Adipose tissue (tissue), 3 donors: ENCODE results near the gene ASPG. TPM values are rescaled to one million over a fixed set of nuclear protein-coding genes. Genes with fewer than 3 reads are reported as not detected.

Source experiments
- H3K27ac ChIP-seq: one replicate; pipeline ENCODE4 v1.5.1; 2013; ENCODE audit warnings: low read depth, low read length
- WGBS, 3 donors: extraction: QIAGEN DNeasy Blood & Tissue Kit; methylation state at CpG; one replicate each; pipeline ENCODE4 v1.1.7; 2013; 5-methylcytosine and 5-hydroxymethylcytosine counted together
- polyA plus RNA-seq, 3 donors: library from polyadenylated mRNA; stranded (reverse); fragments of 200-250 nt; gene quantifications; one replicate each; pipeline ENCODE4 v1.2.3, GENCODE V29; 2013
- donor health status: healthy with polysubstance abuse.
- donor health status: Bipolar disorder and iron deficiency.
- donor health status: healthy.

The ASPG gene
- polyA plus RNA-seq, 3 donors: 0.67 to 2.0 (median 2.0) TPM

DNA sequence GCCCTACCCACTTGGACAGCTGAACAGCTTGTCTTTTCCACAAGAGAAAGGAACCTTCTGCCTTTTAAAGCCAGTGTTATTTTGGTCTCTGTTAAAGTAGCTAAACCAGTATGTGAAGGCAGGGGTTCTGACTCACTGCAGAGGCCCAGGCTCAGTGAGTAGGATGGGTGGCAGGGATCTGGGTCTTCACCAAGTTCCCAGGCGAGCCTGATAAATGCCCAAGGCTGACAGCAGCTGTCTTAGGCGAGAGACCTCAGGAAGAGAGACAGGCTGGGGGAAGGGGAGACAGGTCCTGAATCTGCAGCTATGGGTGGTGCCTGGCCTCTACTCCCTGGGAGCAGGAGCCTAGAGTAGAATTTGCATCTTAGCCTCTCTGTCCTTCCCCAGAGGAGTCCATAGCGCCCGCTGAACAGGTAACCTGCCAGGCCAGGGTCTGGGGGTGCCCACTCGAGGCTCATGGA, 34.8 kb downstream of the ASPG start:
- H3K27ac ChIP-seq: no peak overlapping the region
- WGBS, 3 donors: 85 to 87% (median 85%) methylated on average over 5 of the region's 5 CpGs

GRCh38 chr14:104121142-104121541, 35.6 kb downstream of the ASPG start:
- no peak overlapping the region for H3K27ac ChIP-seq
- 74 to 81% (median 78%) methylated on average over 5 of the region's 5 CpGs for WGBS, 3 donors

DNA sequence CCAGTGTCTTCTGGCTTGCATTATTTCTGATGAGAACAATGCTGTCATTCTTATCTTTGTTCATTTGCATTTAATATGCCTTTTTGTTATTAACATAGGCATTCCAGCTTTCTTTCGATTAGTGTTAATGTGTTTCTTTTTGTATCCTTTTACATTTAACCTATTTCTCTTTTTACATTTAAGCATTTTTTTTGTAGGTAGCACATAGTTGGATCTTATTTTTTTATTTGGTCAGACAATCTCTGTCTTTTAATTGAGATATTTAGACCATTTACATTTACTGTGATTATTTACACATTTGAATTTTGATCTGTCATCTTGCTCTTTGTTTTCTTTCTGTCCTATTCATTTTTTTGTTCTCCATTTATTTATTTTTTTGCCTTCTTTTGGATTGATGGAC, 38.4 kb downstream of the ASPG start:
- no peak overlapping the region for H3K27ac ChIP-seq
- 99 to 100% (median 100%) methylated on average over 1 of the region's 1 CpG for WGBS, 3 donors

GRCh38 chr14:104125011-104125410, 39.5 kb downstream of the ASPG start:
- WGBS, 3 donors: 68 to 84% (median 83%) methylated on average over 4 of the region's 4 CpGs

GRCh38 chr14:104126753-104127152, 41.3 kb downstream of the ASPG start:
- no peak overlapping the region for H3K27ac ChIP-seq
- WGBS, 3 donors: 89 to 96% (median 92%) methylated on average over 2 of the region's 2 CpGs

More at GRCh38 chr14:104125011-104125410, 39.5 kb downstream of the ASPG start:
- no peak overlapping the region for H3K27ac ChIP-seq

GRCh38 chr14:104128981-104129380, 43.5 kb downstream of the ASPG start:
- 97 to 100% (median 98%) methylated on average over 1 of the region's 1 CpG for WGBS, 3 donors
- H3K27ac ChIP-seq: no peak overlapping the region

- WGBS, 3 donors: 89 to 100% (median 98%) methylated on average over 1 of the region's 1 CpG
- H3K27ac ChIP-seq: no peak overlapping the region
Measured at GRCh38 chr14:104129556-104129955, 44.1 kb downstream of the ASPG start.

- H3K27ac ChIP-seq: no peak overlapping the region
- 13 to 20% (median 19%) methylated on average over 11 of the region's 11 CpGs for WGBS, 3 donors
Measured at GRCh38 chr14:104130974-104131651, 45.6 kb downstream of the ASPG start.

DNA sequence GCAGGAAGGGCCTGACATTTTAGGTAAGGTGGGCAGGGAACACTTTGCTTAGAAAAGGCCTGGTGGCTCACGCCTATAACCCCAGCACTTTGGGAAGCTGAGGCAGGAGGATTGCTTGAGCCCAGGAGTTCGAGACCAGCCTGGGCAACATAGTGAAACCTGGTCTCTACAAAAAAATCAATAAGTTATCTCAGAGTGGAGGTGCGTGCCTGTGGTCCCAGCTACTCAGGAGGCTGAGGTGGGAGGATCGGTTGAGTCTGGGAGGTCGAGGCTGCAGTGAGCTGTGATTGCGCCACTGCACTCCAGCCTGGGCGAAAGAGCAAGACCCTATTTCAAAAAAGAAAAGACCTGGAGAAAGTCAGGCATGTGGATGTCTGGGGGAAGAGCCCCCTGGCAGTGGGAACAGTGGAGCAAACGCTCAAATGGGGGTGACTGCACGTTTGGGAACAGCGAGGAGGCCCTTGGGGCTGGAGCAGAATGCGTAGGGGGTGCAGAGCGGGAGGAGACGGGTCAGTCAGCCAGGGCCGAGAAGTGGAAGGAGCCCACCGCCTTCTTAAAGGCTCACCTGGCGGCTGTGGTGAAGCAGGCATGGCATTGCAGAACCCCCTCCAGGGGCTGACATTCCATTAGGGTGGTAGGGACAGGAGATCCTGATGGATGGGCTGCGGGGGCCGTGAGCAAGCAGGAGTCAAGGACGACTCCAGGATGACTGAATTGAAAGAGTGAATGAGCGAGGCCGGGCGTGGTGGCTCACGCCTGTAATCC, 46.6 kb downstream of the ASPG start:
- no peak overlapping the region for H3K27ac ChIP-seq
- 69 to 76% (median 75%) methylated on average over 23 of the region's 23 CpGs for WGBS, 3 donors

GRCh38 chr14:104132981-104133380, 47.5 kb downstream of the ASPG start:
- H3K27ac ChIP-seq: no peak overlapping the region
- WGBS, 3 donors: 26 to 33% (median 30%) methylated on average over 5 to 7 of the region's 7 CpGs

- 66 to 82% (median 80%) methylated on average over 9 of the region's 9 CpGs for WGBS, 3 donors
- no peak overlapping the region for H3K27ac ChIP-seq
Measured at GRCh38 chr14:104133496-104133895, 48.0 kb downstream of the ASPG start.

GRCh38 chr14:104134061-104134965, 48.8 kb downstream of the ASPG start:
- no peak overlapping the region for H3K27ac ChIP-seq
- WGBS, 3 donors: 47 to 59% (median 52%) methylated on average over 31 of the region's 31 CpGs

- 4 to 5% (median 4%) methylated on average over 47 of the region's 47 CpGs for WGBS, 3 donors
- H3K27ac ChIP-seq: no peak overlapping the region
Measured at GRCh38 chr14:104135121-104135903, 49.8 kb downstream of the ASPG start.

DNA sequence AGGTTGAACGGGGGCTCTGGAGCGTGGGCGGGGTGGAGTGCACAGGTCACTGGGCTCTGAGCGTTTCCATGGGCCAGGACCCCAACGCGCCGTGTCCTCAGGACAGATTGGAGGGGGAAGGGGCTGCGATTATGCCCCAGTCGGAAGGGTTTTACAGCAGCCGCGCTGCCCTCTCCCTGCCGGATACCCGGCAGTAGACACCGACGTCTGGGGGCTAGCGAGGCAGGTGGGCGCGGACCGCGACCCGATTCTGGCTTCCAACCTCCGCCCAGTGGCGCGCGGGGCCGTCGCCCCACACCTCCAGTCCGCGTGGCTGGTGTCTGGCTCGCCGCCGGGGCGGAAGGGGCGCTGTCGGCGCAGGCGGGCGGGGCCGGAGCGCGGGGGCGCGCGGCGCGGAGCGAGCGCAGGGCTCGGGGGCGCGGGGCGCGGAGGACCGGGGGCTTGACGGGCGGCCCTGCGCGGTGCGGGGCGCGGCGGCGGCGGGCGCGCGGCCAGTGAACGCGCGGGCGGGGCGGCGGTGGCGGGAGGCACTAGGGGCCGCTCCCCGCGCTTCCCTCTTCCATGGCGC, 50.5 kb downstream of the ASPG start:
- H3K27ac ChIP-seq: no peak overlapping the region
- 1% methylated on average over 34 to 78 of the region's 78 CpGs for WGBS, 3 donors

GRCh38 chr14:104136472-104137296, 51.2 kb downstream of the ASPG start:
- 2 to 5% (median 3%) methylated on average over 40 to 77 of the region's 77 CpGs for WGBS, 3 donors
- no peak overlapping the region for H3K27ac ChIP-seq

GRCh38 chr14:104137297-104138097, 52.0 kb downstream of the ASPG start:
- no peak overlapping the region for H3K27ac ChIP-seq
- WGBS, 3 donors: 0 to 2% (median 1%) methylated on average over 84 to 88 of the region's 88 CpGs
